Brain pericyte (primary cell): ENCODE data around the gene MDFIC.
A peak's percentile ranks its signal among the peaks of the same experiment; 100 is the strongest.
"Not testable (repeated sequence)": the region's sequence is repeated elsewhere in the genome, so short reads cannot be mapped to it uniquely, and the experiment has no call there.

Experiments used
- DNase-seq: peaks from one replicate; pipeline ENCODE4 v3.0.0-alpha.2; 2012; ENCODE audit warnings: low read depth, low spot score

MDFIC gene

DNA sequence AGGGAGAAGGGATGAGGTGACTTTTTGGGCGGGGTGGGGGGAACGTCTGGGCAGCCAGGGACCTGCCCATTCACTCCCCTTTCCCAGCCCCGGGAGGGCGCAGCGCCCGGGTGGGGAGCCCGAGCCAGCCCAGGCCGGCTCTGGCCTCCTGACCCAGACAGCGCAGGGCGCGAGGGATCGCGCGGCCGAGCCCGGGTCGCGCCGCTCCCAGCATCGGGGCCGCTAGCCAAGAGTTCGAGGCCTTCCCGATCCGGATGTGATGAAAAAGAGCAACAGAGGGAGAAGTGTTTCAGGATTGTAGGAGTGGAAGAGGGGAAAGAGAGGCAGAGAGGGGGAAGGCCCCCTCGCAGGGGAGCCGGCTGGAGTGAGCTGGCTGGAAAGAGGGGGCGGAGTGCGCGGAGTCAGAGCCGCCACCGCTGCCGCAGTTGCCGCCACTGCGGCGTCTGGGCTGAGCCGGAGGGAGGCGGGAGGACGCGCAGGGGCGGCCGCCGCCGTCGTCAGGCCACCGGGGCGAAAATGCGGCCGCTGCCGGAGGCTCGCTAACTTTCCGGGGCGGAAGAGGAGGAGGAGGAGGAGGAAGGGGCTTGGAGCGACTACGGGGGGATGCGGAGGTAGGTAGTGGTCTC, at the start of gene MDFIC:
Gene MDFIC, plus strand, starts transcription at position 69 of the 626 bp plus-strand sequence. CDS start 940 bp downstream, outside the sequence.
- no peak for DNase-seq

DNA sequence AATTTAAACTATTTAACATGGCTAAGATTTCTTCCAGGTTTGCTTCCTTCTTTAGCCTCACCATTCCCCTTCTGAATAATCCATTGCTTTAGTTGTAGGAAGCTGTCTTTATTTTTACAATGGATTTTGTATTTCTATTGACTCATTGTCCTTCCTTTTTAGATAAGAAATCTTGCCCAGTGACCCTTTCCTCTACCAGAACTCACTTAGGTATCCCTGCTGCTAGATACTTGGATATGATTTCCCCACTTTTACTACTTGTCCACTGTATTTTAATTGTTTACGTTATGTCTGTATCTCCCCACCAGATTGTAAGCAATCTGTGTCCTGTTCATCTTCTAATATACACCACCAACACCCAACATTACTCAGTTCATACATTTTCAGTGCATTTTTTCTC, 47.7 kb upstream of the MDFIC start:
- no peak for DNase-seq

GRCh38 chr7:114875186-114875585, 46.7 kb upstream of the MDFIC start:
- DNase-seq: no peak

DNA sequence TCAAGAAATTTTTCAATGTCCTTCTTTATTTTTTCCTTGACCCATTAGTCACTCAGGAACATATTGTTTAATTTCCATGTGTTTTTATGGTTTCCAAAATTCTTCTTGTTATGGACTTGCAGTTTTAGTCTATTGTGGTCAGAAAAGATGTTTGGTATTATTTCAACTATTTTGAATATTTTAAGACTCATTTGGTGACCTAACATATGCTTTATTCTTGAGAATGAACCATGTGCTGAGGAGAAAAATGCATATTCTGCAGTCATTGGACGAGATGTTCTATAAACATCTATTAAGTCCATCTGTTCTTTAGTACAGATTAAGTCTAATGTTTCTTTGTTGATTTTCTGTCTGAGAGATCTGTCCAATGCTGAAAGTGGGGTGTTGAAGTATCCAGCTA, 42.3 kb upstream of the MDFIC start:
- no peak for DNase-seq

DNA sequence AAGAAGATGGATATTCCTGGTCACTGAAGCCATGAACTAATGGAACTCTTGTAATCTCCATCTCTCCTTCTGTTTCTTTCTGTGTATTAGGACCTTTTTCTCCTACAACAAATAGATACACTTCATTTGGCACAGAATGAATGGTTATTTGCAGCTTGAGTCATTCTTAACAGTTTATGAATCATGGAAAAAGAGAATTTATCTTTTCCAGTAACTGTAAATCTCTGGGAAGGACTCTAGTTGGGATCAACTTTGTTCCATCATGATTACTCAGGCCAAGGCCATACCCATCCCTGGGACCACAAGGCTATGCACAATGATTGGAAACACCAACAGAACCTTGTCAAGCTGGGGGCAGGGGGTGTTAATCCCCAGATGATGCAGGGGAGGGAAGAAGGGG, 36.1 kb upstream of the MDFIC start:
- no peak for DNase-seq

DNA sequence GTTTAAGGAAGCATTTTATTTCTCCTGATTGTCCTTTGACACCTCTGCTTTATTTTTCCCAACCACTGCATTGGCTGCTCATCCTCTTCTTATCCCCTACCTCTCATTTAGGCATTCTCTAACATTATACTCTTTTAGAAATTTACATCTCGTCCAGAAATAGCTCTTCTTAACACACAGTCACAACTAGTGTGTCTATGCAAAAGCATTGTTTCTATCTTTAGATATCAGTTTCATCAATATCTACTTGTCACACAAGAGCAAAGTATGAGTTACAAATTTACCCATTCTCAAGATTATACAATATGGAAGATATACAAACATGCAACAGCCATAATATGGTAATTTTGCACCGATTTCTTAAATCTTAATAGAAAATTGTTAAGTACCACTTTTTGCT, 35.7 kb upstream of the MDFIC start:
- no peak for DNase-seq

DNA sequence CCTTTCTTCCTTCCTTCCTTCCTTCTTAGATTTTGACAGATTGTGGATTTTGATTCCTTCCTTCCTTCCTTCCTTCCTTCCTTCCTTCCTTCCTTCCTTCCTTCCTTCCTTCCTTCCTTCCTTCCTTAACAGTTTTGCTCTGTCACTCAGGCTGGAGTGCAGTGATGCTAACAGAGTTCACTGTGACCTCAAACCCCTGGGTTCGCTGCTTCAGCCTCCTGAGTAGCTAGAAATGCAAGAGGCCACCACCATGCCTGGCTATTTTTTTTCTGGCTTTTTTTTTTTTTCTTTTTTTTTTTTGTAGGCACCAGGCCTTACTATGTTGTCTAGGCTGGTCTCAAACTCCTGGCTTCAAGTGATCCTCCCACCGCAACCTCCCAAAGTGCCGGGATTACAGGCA, 32.8 kb upstream of the MDFIC start:
- DNase-seq: not testable (repeated sequence)

- DNase-seq: peak; percentile 85
Observed at GRCh38 chr7:114889646-114890285, 32.1 kb upstream of the MDFIC start.

DNA sequence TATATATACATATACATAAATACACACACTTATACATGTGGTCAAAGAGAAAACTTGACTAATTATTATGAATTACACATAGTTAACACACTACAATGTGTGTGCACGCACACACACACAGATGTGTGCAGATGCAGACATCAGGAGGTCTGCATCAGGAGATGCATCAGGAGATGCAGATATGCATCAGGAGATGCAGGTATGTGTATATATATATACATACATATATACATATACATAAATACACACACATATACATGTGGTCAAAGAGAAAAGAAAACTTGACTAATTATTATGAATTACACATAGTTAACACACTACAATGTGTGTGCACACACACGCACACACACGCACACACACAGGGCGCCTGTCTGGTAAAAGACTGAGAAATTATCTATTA, 31.3 kb upstream of the MDFIC start:
- DNase-seq: no peak

DNA sequence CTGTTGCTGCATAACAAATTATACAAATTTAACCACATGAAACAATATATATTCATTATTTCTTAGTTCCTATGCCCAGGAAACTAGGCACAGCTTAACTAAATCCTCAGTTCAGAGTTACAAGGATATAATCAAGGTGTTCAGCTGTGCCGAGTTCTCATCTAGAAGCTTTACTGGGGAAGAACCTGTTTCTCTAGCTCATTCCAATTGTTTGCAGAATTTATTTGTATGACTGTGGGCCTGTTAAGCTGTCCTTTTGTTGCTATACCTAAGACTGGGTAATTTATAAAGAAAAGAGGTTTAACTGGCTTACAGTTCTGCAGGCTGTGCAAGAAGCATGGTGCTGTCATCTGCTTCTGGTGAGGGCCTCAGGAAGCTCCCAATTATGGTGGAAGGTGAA, 21.8 kb upstream of the MDFIC start:
- no peak for DNase-seq

DNA sequence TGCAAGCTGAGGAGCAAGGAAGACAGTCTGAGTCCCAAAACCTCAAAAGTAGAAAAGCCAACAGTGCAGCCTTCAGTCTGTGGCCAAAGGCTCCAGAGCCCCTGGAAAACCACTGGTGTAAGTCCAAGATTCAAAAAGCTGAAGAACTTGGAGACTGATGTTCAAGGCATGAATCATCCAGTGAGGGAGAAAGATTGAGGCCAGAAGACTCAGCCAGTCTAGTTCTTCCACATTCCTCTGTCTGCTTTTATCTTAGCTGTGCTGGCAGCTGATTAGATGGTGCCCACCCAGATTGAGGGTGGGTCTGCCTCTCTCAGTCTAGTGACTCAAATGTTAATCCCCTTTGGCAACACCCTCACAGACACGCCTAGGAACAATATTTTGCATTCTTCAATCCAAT, 20.1 kb upstream of the MDFIC start:
- no peak for DNase-seq

- no peak for DNase-seq
Observed at GRCh38 chr7:114903131-114903530, 18.8 kb upstream of the MDFIC start.

DNA sequence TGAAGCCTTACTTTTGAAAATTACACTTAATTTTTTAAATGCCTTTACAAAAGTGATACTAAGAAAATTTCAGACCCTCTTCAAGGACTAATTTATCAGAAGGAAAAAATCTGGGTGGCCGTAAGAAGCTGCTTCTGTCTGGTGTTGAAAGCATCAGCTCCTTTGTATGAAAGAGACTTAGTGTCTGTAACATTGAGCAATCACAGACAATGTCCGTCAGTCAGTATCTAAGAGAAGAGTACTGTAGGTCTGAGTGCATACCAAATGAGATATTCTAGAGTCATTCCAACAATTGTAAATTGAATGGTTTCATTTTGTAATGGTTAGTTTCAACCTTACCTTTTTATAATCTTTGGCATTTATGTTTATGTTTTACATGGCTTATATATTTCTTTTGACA, 11.1 kb upstream of the MDFIC start:
- no peak for DNase-seq

DNA sequence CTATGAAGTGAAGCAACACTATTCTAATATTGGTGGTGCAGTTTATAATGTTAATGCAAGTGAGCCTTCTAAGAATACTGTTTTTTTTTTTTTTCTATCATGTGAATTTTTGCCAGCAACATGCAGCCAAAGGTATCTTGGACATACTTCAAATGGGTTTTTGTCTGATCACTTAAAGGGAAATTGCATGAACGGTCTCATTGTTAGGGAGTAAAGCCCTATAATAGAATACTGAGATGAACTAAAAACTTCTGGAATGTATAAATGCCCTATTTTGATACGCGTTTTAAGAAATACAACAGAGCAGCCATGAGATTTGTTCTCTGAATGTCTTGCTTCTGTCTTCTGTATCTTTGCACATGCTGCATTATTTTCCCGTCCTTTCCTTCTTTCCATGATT, 10.5 kb upstream of the MDFIC start:
- no peak for DNase-seq

GRCh38 chr7:114916261-114916892, 5.5 kb upstream of the MDFIC start:
- DNase-seq: no peak

- DNase-seq: no peak
Observed at GRCh38 chr7:114917211-114917839, 4.6 kb upstream of the MDFIC start.

GRCh38 chr7:114919587-114919986, 2.3 kb upstream of the MDFIC start:
- DNase-seq: no peak

DNA sequence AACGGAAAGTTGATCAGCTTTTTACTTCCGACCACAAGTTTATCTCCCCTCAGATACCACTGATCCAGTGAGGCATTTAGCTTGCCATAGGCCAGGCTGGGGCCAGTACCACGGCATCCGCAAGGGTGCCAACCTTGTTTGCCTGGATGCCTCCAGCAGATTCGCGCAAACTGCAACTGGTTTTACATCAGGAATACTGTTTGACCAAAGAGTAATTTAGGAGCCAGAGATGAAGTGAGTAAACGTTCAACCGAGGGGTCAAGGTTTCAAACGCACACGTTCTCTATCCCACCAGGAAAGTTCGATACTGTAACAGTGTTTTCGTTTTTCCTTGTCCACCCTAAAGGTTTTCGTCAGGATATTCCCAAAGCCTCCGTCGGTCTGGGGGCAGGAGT, 266 bp upstream of the MDFIC start:
- DNase-seq: no peak

- no peak for DNase-seq
Observed at GRCh38 chr7:114922652-114923402, 933 bp downstream of the MDFIC start.

- DNase-seq: no peak
Observed at GRCh38 chr7:114923403-114923713, 1.5 kb downstream of the MDFIC start.

DNA sequence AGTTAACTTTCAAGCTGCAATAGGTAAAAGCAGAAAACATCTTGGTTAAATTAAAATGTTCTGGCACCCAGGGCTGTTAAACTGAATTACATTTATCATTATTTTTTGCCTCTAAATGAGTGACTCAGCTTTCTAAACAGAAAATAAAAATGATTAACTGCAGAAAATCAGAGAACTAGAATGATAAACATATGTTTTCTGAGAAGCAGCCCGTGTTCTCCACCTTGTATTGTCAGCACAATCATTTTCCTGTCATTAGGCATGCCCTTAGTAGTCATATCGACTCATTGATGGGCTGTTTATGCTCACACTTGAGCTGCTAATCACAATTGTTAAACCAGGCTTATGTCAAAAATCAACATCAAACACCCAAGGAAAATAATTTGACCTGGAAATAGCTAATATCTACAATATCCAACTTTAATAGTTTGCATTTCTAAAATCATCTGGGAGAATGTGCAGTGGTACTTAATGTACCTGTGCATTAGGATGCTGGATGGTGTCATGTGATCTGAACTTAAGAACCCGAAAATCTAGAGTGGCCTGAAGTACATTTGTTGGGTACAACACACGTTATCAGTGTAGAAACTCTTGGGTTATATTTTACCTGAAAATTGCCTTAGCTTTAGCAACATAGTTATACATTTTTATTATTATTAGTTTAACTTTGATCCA, 2.3 kb downstream of the MDFIC start:
- no peak for DNase-seq

DNA sequence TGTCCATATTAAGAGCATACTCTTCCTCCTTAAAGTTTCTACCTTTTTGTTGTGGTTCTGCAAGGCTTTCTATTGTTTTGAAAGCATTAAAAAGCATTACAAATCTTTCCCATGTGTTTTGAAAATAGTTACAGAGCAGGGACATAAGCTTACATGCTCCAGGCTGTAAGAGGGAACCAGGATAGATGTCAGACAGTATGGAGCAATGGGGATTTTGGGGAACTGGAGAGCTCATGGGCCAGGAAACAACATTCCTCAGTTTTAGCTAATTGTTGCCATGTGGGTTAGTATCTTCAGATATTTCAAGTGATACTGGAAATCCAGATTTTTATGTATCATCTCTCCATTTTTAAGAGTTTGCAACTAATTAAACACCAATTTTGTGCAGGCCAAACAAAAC, 3.5 kb downstream of the MDFIC start:
- DNase-seq: no peak
